NAMALWA (cell line): ENCODE data around the gene PPP1CC.
"Not testable (repeated sequence)": the region's sequence is repeated elsewhere in the genome, so short reads cannot be mapped to it uniquely, and the experiment has no call there.

Experiments
- DNase-seq: peaks from one replicate; pipeline ENCODE4 v3.0.0-alpha.2; 2015; ENCODE audit warnings: low spot score

PPP1CC gene

GRCh38 chr12:110754101-110754793, 11.6 kb upstream of the PPP1CC start:
- no peak for DNase-seq

GRCh38 chr12:110750784-110751461, 8.2 kb upstream of the PPP1CC start:
- DNase-seq = no peak

GRCh38 chr12:110746550-110746949, 3.9 kb upstream of the PPP1CC start:
- no peak for DNase-seq

- DNase-seq = no peak
These were observed 3.0 kb upstream of the PPP1CC start for GRCh38 chr12:110745542-110746284.

- DNase-seq = no peak
These were observed 2.0 kb upstream of the PPP1CC start for GRCh38 chr12:110744601-110745264.

- DNase-seq = no peak
These were observed 1.5 kb upstream of the PPP1CC start for GRCh38 chr12:110744151-110744571.

- DNase-seq = no peak
These were observed 941 bp upstream of the PPP1CC start for GRCh38 chr12:110743571-110744093.

- no peak for DNase-seq
These were observed 484 bp downstream of the PPP1CC start for GRCh38 chr12:110742096-110742717.

- DNase-seq = peak; percentile 54
These were observed 1.2 kb downstream of the PPP1CC start for GRCh38 chr12:110741341-110742095.

- no peak for DNase-seq
These were observed 2.8 kb downstream of the PPP1CC start for GRCh38 chr12:110739894-110740293.

GRCh38 chr12:110739488-110739887, 3.2 kb downstream of the PPP1CC start:
- DNase-seq = no peak

GRCh38 chr12:110737532-110737931, 5.2 kb downstream of the PPP1CC start:
- no peak for DNase-seq

GRCh38 chr12:110737016-110737415, 5.7 kb downstream of the PPP1CC start:
- not testable (repeated sequence) for DNase-seq

- DNase-seq = no peak
These were observed 8.8 kb downstream of the PPP1CC start for GRCh38 chr12:110733900-110734299.

- DNase-seq = no peak
These were observed 9.5 kb downstream of the PPP1CC start for GRCh38 chr12:110733089-110733715.

- no peak for DNase-seq
These were observed 10.1 kb downstream of the PPP1CC start for GRCh38 chr12:110732572-110732971.

GRCh38 chr12:110731479-110731878, 11.2 kb downstream of the PPP1CC start:
- DNase-seq = no peak

- DNase-seq = no peak
These were observed 14.1 kb downstream of the PPP1CC start for GRCh38 chr12:110728628-110729027.

- DNase-seq = no peak
These were observed 15.9 kb downstream of the PPP1CC start for GRCh38 chr12:110726708-110727369.

- no peak for DNase-seq
These were observed 16.7 kb downstream of the PPP1CC start for GRCh38 chr12:110726028-110726427.
